GM06990 (cell line): Measurements from ENCODE around the gene INTU.
A peak's percentile ranks its signal among the peaks of the same experiment; 100 is the strongest.

Experiments used
- DNase-seq: peaks from one replicate; pipeline ENCODE4 v3.0.0-alpha.2; 2011; ENCODE audit not compliant: insufficient read length; ENCODE audit errors: extremely low read depth
- H3K27me3 ChIP-seq: replicated peaks from 2 replicates; pipeline ENCODE4 v1.6.0; 2011; ENCODE audit warnings: low read length; ENCODE audit not compliant: control insufficient read depth, insufficient read depth
- H3K36me3 ChIP-seq: 2 replicates; pipeline ENCODE4 v1.5.1; 2011; ENCODE audit warnings: low read length; ENCODE audit not compliant: control insufficient read depth, insufficient read depth
- H3K4me3 ChIP-seq: replicated peaks from 2 replicates; pipeline ENCODE4 v1.5.1; 2011; ENCODE audit warnings: low read depth, mild to moderate bottlenecking, control low read depth, low read length
- CTCF ChIP-seq: IDR thresholded peaks from 2 replicates; pipeline ENCODE4 v1.5.1; 2011; ENCODE audit warnings: low read length, control low read depth, mild to moderate bottlenecking, inconsistent platforms; ENCODE audit not compliant: insufficient read depth, poor library complexity, severe bottlenecking

INTU gene

DNA sequence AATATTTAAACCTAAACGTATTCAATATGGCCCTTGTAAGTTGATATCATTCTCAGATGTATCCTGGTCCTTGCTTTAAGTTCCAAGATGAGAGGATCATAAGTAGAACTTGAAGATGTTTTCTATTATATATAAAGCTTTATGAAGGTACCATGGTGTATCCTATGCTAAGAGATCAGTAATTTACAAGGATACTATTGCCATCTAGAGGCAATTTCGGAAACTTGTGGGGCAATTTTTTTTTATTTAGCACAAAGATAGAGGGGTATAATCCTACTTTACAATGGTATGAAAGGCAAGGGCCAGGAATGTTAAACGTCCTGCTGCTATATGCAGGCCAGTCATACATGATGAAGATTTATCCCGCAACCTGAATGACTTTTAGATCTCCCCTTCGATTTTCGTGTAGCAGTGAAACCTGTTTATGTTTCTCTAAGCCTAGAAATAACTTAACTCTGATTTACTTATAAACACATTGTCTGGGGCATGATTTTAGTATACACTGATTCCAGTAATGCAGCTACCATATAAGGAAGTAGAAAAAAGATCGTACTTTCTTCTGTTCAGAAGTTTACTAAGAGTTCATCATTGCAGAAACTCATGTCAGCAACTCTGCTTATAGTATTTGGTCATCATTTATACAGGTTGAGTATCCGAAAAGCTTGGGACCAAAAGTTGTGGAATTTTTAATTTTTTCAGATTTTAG lies 100.0 kb downstream of the INTU start:
- Histone ChIP-seq H3K4me3 (no peak overlapping the region), H3K36me3 (no peaks in the 10 kb centered on the region), H3K27me3 (no peaks in the 10 kb centered on the region)
- peak; percentile 47 for TF ChIP-seq CTCF
- peak; percentile 16 for DNase-seq

DNA sequence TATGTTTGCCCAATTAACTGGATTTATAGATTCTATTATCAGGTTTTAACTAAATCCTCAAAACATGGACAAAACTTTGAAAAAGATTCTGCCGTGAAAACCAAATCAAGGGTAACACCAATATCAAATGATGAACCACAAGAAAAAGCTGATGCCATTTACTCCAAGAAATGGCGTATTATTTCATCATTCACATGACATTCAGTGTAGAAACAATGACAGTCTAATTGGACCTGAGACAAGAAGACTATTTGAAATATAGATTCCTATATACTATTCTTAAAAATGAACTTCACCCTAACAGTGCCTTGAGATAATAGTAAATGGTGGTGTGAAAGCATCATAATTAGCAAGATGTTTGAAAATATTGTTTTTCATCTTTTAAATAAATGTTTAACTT lies 102.2 kb downstream of the INTU start:
- no peak for TF ChIP-seq CTCF

DNA sequence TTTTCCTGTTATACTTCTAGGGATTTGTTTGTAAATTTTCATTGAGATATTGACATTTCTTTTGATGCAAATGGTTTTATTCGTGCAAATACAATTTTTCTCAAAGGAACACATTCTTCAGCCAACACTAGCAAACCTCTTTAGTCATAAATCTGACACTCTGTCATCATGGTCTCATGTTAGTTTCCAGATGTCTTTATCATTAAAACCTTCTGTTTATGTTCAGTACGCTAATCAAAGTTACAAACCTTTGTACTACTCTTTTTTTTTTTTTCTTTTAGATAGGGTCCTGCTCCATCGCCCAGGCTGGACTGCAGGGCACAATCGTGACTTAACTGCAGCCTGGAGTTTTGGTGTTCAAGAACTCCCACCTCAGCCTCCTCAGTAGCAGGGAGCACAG lies 104.5 kb downstream of the INTU start:
- Histone ChIP-seq H3K27me3 (no peaks in the 10 kb centered on the region), H3K36me3 (no peaks in the 10 kb centered on the region), H3K4me3 (no peak overlapping the region)
- no peak for TF ChIP-seq CTCF
- DNase-seq, result no peak

More for the DNA sequence above, 102.2 kb downstream of the INTU start:
- no peaks in the 10 kb centered on the region for H3K27me3 ChIP-seq
- no peak for DNase-seq
- H3K4me3 ChIP-seq, result no peak overlapping the region
- no peaks in the 10 kb centered on the region for H3K36me3 ChIP-seq

GRCh38 chr4:127741247-127741646 lies 108.5 kb downstream of the INTU start:
- no peak for DNase-seq
- H3K36me3 ChIP-seq, result no peaks in the 10 kb centered on the region
- no peak for TF ChIP-seq CTCF
- H3K4me3 ChIP-seq, result no peak overlapping the region
- no peaks in the 10 kb centered on the region for H3K27me3 ChIP-seq

DNA sequence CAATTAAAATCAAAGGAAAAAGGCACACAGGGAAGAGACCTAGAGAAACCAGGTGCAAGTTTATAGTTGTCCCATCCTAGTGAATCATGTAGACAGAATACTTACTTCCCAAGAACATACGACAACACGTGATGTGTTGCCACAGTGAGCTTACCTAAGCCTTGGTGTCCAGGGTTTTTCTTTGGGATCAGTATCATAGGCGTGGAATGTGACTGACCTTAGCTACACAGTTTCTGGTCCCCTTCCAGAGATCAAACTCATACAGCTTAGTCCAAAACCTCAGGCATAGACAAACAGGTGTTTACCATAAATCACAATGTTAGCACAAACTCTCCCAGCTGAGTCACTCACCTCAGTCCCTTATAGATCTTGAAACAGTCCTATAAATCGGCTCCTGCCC lies 115.1 kb downstream of the INTU start:
- DNase-seq, result no peak
- Histone ChIP-seq H3K36me3 (no peaks in the 10 kb centered on the region), H3K4me3 (no peak overlapping the region), H3K27me3 (no peaks in the 10 kb centered on the region)
- no peak for TF ChIP-seq CTCF

GRCh38 chr4:127748957-127749356 lies 116.2 kb downstream of the INTU start:
- DNase-seq, result no peak

More at GRCh38 chr4:127748957-127749356, 116.2 kb downstream of the INTU start:
- H3K36me3 ChIP-seq, result no peaks in the 10 kb centered on the region
- TF ChIP-seq CTCF, result no peak
- no peaks in the 10 kb centered on the region for H3K27me3 ChIP-seq
- H3K4me3 ChIP-seq, result no peak overlapping the region
